ENCODE data around the gene CASR. TPM values are rescaled to one million over a fixed set of nuclear protein-coding genes. Genes with fewer than 3 reads are reported as not detected.

The CASR gene
- total RNA-seq, 1 experiment from 2014 or later, result not detected

- intact Hi-C loops (cut with micrococcal nuclease; ENCODE audit: unreplicated experiment), result no loop called here
- Histone ChIP-seq H3K4me1 (ENCODE audit: insufficient read depth, low read length, poor library complexity, severe bottlenecking) (no peaks in the 10 kb centered on the region), H3K27me3 (replicated peaks; ENCODE audit: insufficient read depth, low read depth, low read length, poor library complexity) (peaks cover 25% of the 10 kb centered on the region), H3K27ac (ENCODE audit: low read depth, low read length, poor library complexity, severe bottlenecking) (no peak overlapping the region), H3K4me3 (ENCODE audit: low read depth, low read length, poor library complexity, severe bottlenecking) (no peak overlapping the region), H3K9me3 (ENCODE audit: low read depth, low read length, poor library complexity, severe bottlenecking) (no peaks in the 10 kb centered on the region), H3K36me3 (ENCODE audit: insufficient read depth, low read length, poor library complexity, severe bottlenecking) (no peaks in the 10 kb centered on the region)
- BruUV-seq (replicated peaks), result no TSS peak
- TF ChIP-seq, protein P1, sequence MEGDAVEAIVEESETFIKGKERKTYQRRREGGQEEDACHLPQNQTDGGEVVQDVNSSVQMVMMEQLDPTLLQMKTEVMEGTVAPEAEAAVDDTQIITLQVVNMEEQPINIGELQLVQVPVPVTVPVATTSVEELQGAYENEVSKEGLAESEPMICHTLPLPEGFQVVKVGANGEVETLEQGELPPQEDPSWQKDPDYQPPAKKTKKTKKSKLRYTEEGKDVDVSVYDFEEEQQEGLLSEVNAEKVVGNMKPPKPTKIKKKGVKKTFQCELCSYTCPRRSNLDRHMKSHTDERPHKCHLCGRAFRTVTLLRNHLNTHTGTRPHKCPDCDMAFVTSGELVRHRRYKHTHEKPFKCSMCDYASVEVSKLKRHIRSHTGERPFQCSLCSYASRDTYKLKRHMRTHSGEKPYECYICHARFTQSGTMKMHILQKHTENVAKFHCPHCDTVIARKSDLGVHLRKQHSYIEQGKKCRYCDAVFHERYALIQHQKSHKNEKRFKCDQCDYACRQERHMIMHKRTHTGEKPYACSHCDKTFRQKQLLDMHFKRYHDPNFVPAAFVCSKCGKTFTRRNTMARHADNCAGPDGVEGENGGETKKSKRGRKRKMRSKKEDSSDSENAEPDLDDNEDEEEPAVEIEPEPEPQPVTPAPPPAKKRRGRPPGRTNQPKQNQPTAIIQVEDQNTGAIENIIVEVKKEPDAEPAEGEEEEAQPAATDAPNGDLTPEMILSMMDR (conservative IDR thresholded peaks at IDR 0.05; ENCODE audit: low read depth, low read length), result peak; percentile 27; the same call in 1 of the 2 replicates
- no peak for TF ChIP-seq EZH2 (IDR thresholded peaks at IDR 0.05; ENCODE audit: borderline replicate concordance, low read depth, low read length, poor library complexity, severe bottlenecking)
- DNase-seq (ENCODE audit: low spot score), result no peak
- ChIA-PET CTCF (no interaction called here), POLR2A (ENCODE audit: low non-redundant PET) (no interaction called here)
Observed at GRCh38 chr3:122265957-122266356, 82.5 kb downstream of the CASR start.

GRCh38 chr3:122268257-122269024 is 85.0 kb downstream of the CASR start:
- ChIA-PET POLR2A (ENCODE audit: low non-redundant PET) (no interaction called here), CTCF (no interaction called here)
- Histone ChIP-seq H3K27me3 (replicated peaks; ENCODE audit: insufficient read depth, low read depth, low read length, poor library complexity) (peaks cover 7% of the 10 kb centered on the region), H3K9me3 (ENCODE audit: low read depth, low read length, poor library complexity, severe bottlenecking) (no peaks in the 10 kb centered on the region), H3K36me3 (ENCODE audit: insufficient read depth, low read length, poor library complexity, severe bottlenecking) (no peaks in the 10 kb centered on the region), H3K4me1 (ENCODE audit: insufficient read depth, low read length, poor library complexity, severe bottlenecking) (no peaks in the 10 kb centered on the region), H3K4me3 (ENCODE audit: low read depth, low read length, poor library complexity, severe bottlenecking) (no peak overlapping the region), H3K27ac (ENCODE audit: low read depth, low read length, poor library complexity, severe bottlenecking) (no peak overlapping the region)
- no TSS peak for BruUV-seq (replicated peaks)
- intact Hi-C loops (cut with micrococcal nuclease; ENCODE audit: unreplicated experiment), result no loop called here
- DNase-seq (ENCODE audit: low spot score), result no peak
- TF ChIP-seq, protein P1 (conservative IDR thresholded peaks at IDR 0.05; ENCODE audit: low read depth, low read length), result no peak
- TF ChIP-seq EZH2 (IDR thresholded peaks at IDR 0.05; ENCODE audit: borderline replicate concordance, low read depth, low read length, poor library complexity, severe bottlenecking), result no peak

DNA sequence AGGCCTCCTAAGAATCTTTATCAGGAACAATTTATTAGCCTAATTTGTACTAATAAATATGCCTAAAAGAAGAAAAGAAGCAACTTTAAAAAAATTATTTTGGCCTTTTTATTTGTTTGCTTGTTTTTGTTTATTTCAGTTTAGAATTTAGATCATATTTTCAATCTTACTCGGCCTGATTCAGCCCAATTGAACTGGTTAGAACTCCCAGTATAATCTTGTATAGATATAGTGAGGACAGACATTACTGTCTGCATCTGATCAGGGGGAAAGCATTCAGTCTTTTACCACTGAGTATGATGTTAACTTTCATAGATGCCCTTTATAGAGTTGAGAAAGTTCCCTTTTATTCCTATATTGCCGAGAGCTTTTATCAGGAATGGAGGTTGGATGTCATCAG is 85.6 kb downstream of the CASR start:
- ChIA-PET CTCF (no interaction called here), POLR2A (ENCODE audit: low non-redundant PET) (no interaction called here)
- no peak for TF ChIP-seq EZH2 (IDR thresholded peaks at IDR 0.05; ENCODE audit: borderline replicate concordance, low read depth, low read length, poor library complexity, severe bottlenecking)
- TF ChIP-seq, protein P1 (conservative IDR thresholded peaks at IDR 0.05; ENCODE audit: low read depth, low read length), result no peak

More for the DNA sequence above, 85.6 kb downstream of the CASR start:
- no TSS peak for BruUV-seq (replicated peaks)
- no peaks in the 10 kb centered on the region for H3K9me3 ChIP-seq (ENCODE audit: low read depth, low read length, poor library complexity, severe bottlenecking)
- H3K36me3 ChIP-seq (ENCODE audit: insufficient read depth, low read length, poor library complexity, severe bottlenecking), result no peaks in the 10 kb centered on the region
- H3K27me3 ChIP-seq (replicated peaks; ENCODE audit: insufficient read depth, low read depth, low read length, poor library complexity), result peaks cover 1% of the 10 kb centered on the region
- H3K4me3 ChIP-seq (ENCODE audit: low read depth, low read length, poor library complexity, severe bottlenecking), result no peak overlapping the region
- no peaks in the 10 kb centered on the region for H3K4me1 ChIP-seq (ENCODE audit: insufficient read depth, low read length, poor library complexity, severe bottlenecking)
- no peak for DNase-seq (ENCODE audit: low spot score)
- intact Hi-C loops (cut with micrococcal nuclease; ENCODE audit: unreplicated experiment), result no loop called here
- no peak overlapping the region for H3K27ac ChIP-seq (ENCODE audit: low read depth, low read length, poor library complexity, severe bottlenecking)

All from A673 (cell line).